Panc1 (cell line): ENCODE data around the gene FAM228A. TPM values are rescaled to one million over a fixed set of nuclear protein-coding genes. Genes with fewer than 3 reads are reported as not detected.

Source experiments
- ATAC-seq: fragments of 200-7000 bp; cut with Tn5 transposase; 2 replicates; pipeline ENCODE4 v1.9.1; 2020; ENCODE audit warnings: mild to moderate bottlenecking, moderate library complexity
- BruUV-seq: library from RNA; stranded (reverse); fragments of 400-500 nt; replicated peaks from 2 replicates; lab custom pipeline; 2021; lab: Mats Ljungman, UMichigan
- CTCF ChIA-PET: fragments of 300-600 bp; sonication (Branson Sonifier 250); formaldehyde crosslinking; loops from one replicate; lab custom pipeline; 2022; ENCODE audit warnings: antibody characterized with exemption; lab: Charles Lee
- POLR2A ChIA-PET: fragments of 300-600 bp; sonication (Branson Sonifier 250); formaldehyde crosslinking; loops from one replicate; lab custom pipeline; 2022; ENCODE audit warnings: antibody characterized with exemption; lab: Charles Lee
- DNase-seq: peaks from one replicate; pipeline ENCODE4 v3.0.0-alpha.2; 2010; ENCODE audit warnings: low read depth, low spot score
- H3K27ac ChIP-seq: 2 replicates; pipeline ENCODE4 v1.5.1; 2011; ENCODE audit warnings: mild to moderate bottlenecking, low read length, inconsistent platforms
- H3K27me3 ChIP-seq: fragments of 200-500 bp; sonication (Bioruptor generic); 2 replicates; pipeline ENCODE4 v1.6.0; 2014; ENCODE audit warnings: low read length, inconsistent platforms; ENCODE audit not compliant: control insufficient read depth, insufficient read depth
- H3K36me3 ChIP-seq: fragments of 200-500 bp; sonication (Bioruptor generic); 2 replicates; pipeline ENCODE4 v1.5.1; 2014; ENCODE audit warnings: inconsistent platforms, mild to moderate bottlenecking, low read length, moderate library complexity; ENCODE audit not compliant: control insufficient read depth, insufficient read depth
- H3K4me1 ChIP-seq: 2 replicates; pipeline ENCODE4 v1.5.1; 2011; ENCODE audit warnings: inconsistent platforms, mild to moderate bottlenecking, low read length, moderate library complexity; ENCODE audit not compliant: control insufficient read depth, insufficient read depth
- H3K4me3 ChIP-seq, 2 experiments: 2 replicates each; pipeline ENCODE4 v1.5.1; 2011 to 2012; ENCODE audit warnings: low read depth in 2 of 2, low read length in 2 of 2, mild to moderate bottlenecking in 2 of 2, inconsistent platforms in 1 of 2, moderate library complexity in 1 of 2
- H3K9me3 ChIP-seq: fragments of 200-500 bp; sonication (Bioruptor generic); 2 replicates; pipeline ENCODE4 v1.5.1; 2014; ENCODE audit warnings: low read depth, mild to moderate bottlenecking, inconsistent platforms, low read length, moderate library complexity; ENCODE audit not compliant: control insufficient read depth, insufficient read depth
- CTCF ChIP-seq: fragments of 450-650 bp; IDR thresholded peaks from 2 replicates; pipeline ENCODE4 v1.5.1; 2017; ENCODE audit warnings: mild to moderate bottlenecking
- POLR2AphosphoS5 ChIP-seq: IDR thresholded peaks from 2 replicates; pipeline ENCODE4 v1.6.1; 2012; ENCODE audit warnings: mild to moderate bottlenecking, low read depth, low read length, moderate library complexity
- REST ChIP-seq, 2 experiments: IDR thresholded peaks; 2 replicates each; pipeline ENCODE4 v1.6.1; 2011 to 2012; ENCODE audit warnings: low read depth in 2 of 2, control low read depth in 1 of 2, low read length in 1 of 2, mild to moderate bottlenecking in 1 of 2, moderate library complexity in 1 of 2; ENCODE audit not compliant: insufficient read depth in 1 of 2
- SIN3A ChIP-seq: IDR thresholded peaks from 2 replicates; pipeline ENCODE4 v1.6.1; 2012; ENCODE audit warnings: low read depth, mild to moderate bottlenecking, low read length, moderate library complexity, borderline replicate concordance; ENCODE audit not compliant: insufficient read depth
- TCF7L2 ChIP-seq: IDR thresholded peaks from 2 replicates; pipeline ENCODE4 v1.6.1; 2011; ENCODE audit warnings: mild to moderate bottlenecking, low read depth, low read length, inconsistent platforms
- in situ Hi-C: cut with HindIII; loops from 2 replicates; pipeline ENCODE4 v1.10.0; 2016; ENCODE audit warnings: low sequenced_read_pairs, low pct_unique_long_range_greater_than_20kb
- intact Hi-C: fragments of 100-400 bp; cut with micrococcal nuclease; formaldehyde crosslinking; loops from one replicate; pipeline ENCODE4 v1.10.0; 2022; ENCODE audit not compliant: unreplicated experiment
- total RNA-seq: library from RNA; stranded (reverse); gene quantifications from one replicate; pipeline ENCODE4 v1.2.1, GENCODE V29; 2021; ENCODE audit not compliant: unreplicated experiment

Gene FAM228A
- total RNA-seq, 1 experiment from 2014 or later: not detected

GRCh38 chr2:24222946-24223345, 48.1 kb downstream of the FAM228A start:
- no TSS peak for BruUV-seq
- H3K36me3 ChIP-seq: no peaks in the 10 kb centered on the region
- in situ Hi-C loops: no loop called here
- TF ChIP-seq TCF7L2 (no peak), CTCF (no peak), REST (IDR thresholded peaks at IDR 0.05; ENCODE audit: insufficient read depth in 1 of 2, low read depth in 2 of 2, low read length in 1 of 2) (no peak), POLR2AphosphoS5 (no peak), SIN3A (no peak)
- intact Hi-C loops: no loop called here
- ChIA-PET POLR2A (no interaction called here), CTCF (no interaction called here)
- H3K4me1 ChIP-seq: no peaks in the 10 kb centered on the region
- H3K4me3 ChIP-seq: no peak overlapping the region
- no peak overlapping the region for H3K27ac ChIP-seq
- no peak for DNase-seq
- no peaks in the 10 kb centered on the region for H3K9me3 ChIP-seq
- H3K27me3 ChIP-seq: no peaks in the 10 kb centered on the region
- ATAC-seq: no peak

GRCh38 chr2:24225499-24226242, 50.8 kb downstream of the FAM228A start:
- intact Hi-C loops: loop anchor here (5.0 kb wide), 1 partner anchor 157 kb away; no protein-coding TSS in a partner anchor
- no peak overlapping the region for H3K4me3 ChIP-seq
- no peak overlapping the region for H3K27ac ChIP-seq
- ChIA-PET CTCF (interaction anchor here (0.6 kb wide), 1 partner anchor 64 kb away, joined by 3 read pairs; no protein-coding TSS in a partner anchor), POLR2A (no interaction called here)
- no peak for TF ChIP-seq POLR2AphosphoS5
- TF ChIP-seq REST (IDR thresholded peaks at IDR 0.05; ENCODE audit: insufficient read depth in 1 of 2, low read depth in 2 of 2, low read length in 1 of 2): no peak
- no peak for TF ChIP-seq SIN3A
- no peak for TF ChIP-seq CTCF
- no peak for TF ChIP-seq TCF7L2
- ATAC-seq (no peak), DNase-seq (no peak)
- H3K9me3 ChIP-seq: no peaks in the 10 kb centered on the region
- H3K27me3 ChIP-seq: no peaks in the 10 kb centered on the region
- in situ Hi-C loops: no loop called here
- H3K36me3 ChIP-seq: no peaks in the 10 kb centered on the region
- no TSS peak for BruUV-seq
- H3K4me1 ChIP-seq: no peaks in the 10 kb centered on the region; the same call in 1 of the 2 replicates
